GM12891 (cell line): ENCODE measurements around the gene ARMC9.
"Not testable (repeated sequence)": the region's sequence is repeated elsewhere in the genome, so short reads cannot be mapped to it uniquely, and the experiment has no call there.

Experiments used
- DNase-seq: peaks from one replicate; pipeline ENCODE4 v3.0.0; 2011; ENCODE audit warnings: low spot score; ENCODE audit not compliant: insufficient read length
- FAIRE-seq: peaks from 2 replicates; lab custom pipeline; 2011; peaks lifted over from hg19 to GRCh38; lab: Jason Lieb, UNC
- PAX5 ChIP-seq: IDR thresholded peaks from 2 replicates; pipeline ENCODE4 v1.6.1; 2011; ENCODE audit warnings: low read length, moderate library complexity, mild to moderate bottlenecking; ENCODE audit not compliant: insufficient read depth, severe bottlenecking
- POLR2A ChIP-seq: IDR thresholded peaks from 2 replicates; pipeline ENCODE4 v1.6.1; 2011; ENCODE audit warnings: low read depth, low read length, control low read depth
- POLR2AphosphoS5 ChIP-seq: IDR thresholded peaks from 2 replicates; pipeline ENCODE4 v1.6.1; 2011; ENCODE audit warnings: low read depth, low read length, control low read depth
- POU2F2 ChIP-seq: IDR thresholded peaks from 2 replicates; pipeline ENCODE4 v1.6.1; 2011; ENCODE audit warnings: low read depth, mild to moderate bottlenecking, control low read depth, low read length, moderate library complexity
- SPI1 ChIP-seq: IDR thresholded peaks from 2 replicates; pipeline ENCODE4 v1.6.1; 2011; ENCODE audit warnings: low read depth, low read length, control low read depth
- TAF1 ChIP-seq: IDR thresholded peaks from 2 replicates; pipeline ENCODE4 v1.6.1; 2011; ENCODE audit warnings: low read depth, low read length, control low read depth

The ARMC9 gene

GRCh38 chr2:231343988-231344387 is 145.6 kb downstream of the ARMC9 start:
- FAIRE-seq: no peak
- TF ChIP-seq POU2F2: no peak
- no peak for TF ChIP-seq PAX5
- TF ChIP-seq SPI1: no peak
- TF ChIP-seq TAF1: no peak
- no peak for TF ChIP-seq POLR2A
- TF ChIP-seq POLR2AphosphoS5: no peak
- no peak for DNase-seq

- FAIRE-seq: no peak
- TF ChIP-seq SPI1 (no peak), POLR2AphosphoS5 (no peak), TAF1 (no peak), PAX5 (no peak), POU2F2 (no peak), POLR2A (no peak)
Observed at GRCh38 chr2:231344851-231345250, 146.4 kb downstream of the ARMC9 start.

GRCh38 chr2:231347081-231347480 is 148.7 kb downstream of the ARMC9 start:
- DNase-seq (no peak), FAIRE-seq (no peak)
- TF ChIP-seq POU2F2 (no peak), SPI1 (no peak), TAF1 (no peak), PAX5 (no peak), POLR2A (no peak), POLR2AphosphoS5 (no peak)

More at GRCh38 chr2:231344851-231345250, 146.4 kb downstream of the ARMC9 start:
- no peak for DNase-seq

- no peak for TF ChIP-seq PAX5
- no peak for TF ChIP-seq POLR2A
- TF ChIP-seq POLR2AphosphoS5: no peak
- no peak for TF ChIP-seq TAF1
- no peak for TF ChIP-seq SPI1
- TF ChIP-seq POU2F2: no peak
- FAIRE-seq (no peak), DNase-seq (no peak)
Observed at GRCh38 chr2:231347638-231348037, 149.2 kb downstream of the ARMC9 start.

- no peak for TF ChIP-seq POU2F2
- TF ChIP-seq POLR2A: no peak
- TF ChIP-seq SPI1: no peak
- TF ChIP-seq POLR2AphosphoS5: no peak
- no peak for TF ChIP-seq TAF1
- no peak for TF ChIP-seq PAX5
- DNase-seq: no peak
- FAIRE-seq: no peak
Observed at GRCh38 chr2:231348173-231348572, 149.7 kb downstream of the ARMC9 start.

GRCh38 chr2:231348704-231349373 is 150.4 kb downstream of the ARMC9 start:
- DNase-seq (no peak), FAIRE-seq (no peak)
- TF ChIP-seq POU2F2 (no peak), POLR2A (no peak)

GRCh38 chr2:231349374-231349735 is 150.9 kb downstream of the ARMC9 start:
- not testable (repeated sequence) for FAIRE-seq, DNase-seq

GRCh38 chr2:231351648-231352047 is 153.2 kb downstream of the ARMC9 start:
- no peak for FAIRE-seq
- no peak for DNase-seq
- no peak for TF ChIP-seq POLR2AphosphoS5
- TF ChIP-seq TAF1: no peak
- no peak for TF ChIP-seq POLR2A
- TF ChIP-seq PAX5: no peak
- TF ChIP-seq POU2F2: no peak
- TF ChIP-seq SPI1: no peak

- no peak for DNase-seq
- no peak for FAIRE-seq
- TF ChIP-seq TAF1 (no peak), SPI1 (no peak), POLR2A (no peak), POLR2AphosphoS5 (no peak), POU2F2 (no peak), PAX5 (no peak)
Observed at GRCh38 chr2:231353469-231353868, 155.0 kb downstream of the ARMC9 start.

GRCh38 chr2:231355508-231356465 is 157.4 kb downstream of the ARMC9 start:
- DNase-seq: no peak
- FAIRE-seq: no peak
- no peak for TF ChIP-seq POLR2AphosphoS5
- no peak for TF ChIP-seq TAF1
- TF ChIP-seq POU2F2: no peak
- TF ChIP-seq POLR2A: no peak
- TF ChIP-seq PAX5: no peak
- TF ChIP-seq SPI1: no peak
